Hematopoietic multipotent progenitor cell treated with erythropoietin and hydrocortisone succinate and interleukin-3 and kit ligand, for 15 days (in vitro differentiated cells): ENCODE measurements around the gene CIC.

Experiments used
- DNase-seq: peaks from one replicate; pipeline ENCODE4 v3.0.0-alpha.2; 2015; ENCODE audit warnings: low spot score

CIC gene

GRCh38 chr19:42244347-42245220 is 24.5 kb upstream of the CIC start:
- DNase-seq = peak; percentile 95

DNA sequence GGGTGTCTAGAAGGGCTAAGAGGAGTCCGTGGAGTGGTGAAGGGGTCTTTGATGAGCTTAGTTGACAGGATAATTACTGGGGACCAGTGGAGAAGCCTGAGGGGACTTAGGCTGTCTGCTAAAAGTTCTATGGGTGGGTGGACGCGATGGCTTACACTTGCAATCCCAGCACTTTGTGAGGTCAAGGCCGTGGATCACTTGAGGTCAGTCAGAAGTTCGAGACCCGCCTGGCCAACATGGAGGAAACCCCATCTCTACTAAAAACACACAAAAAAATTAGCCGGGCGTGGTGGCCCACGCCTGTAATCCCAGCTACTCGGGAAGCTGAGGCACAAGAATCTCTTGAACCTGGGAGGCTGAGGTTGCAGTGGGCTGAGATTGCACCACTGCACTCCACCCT is 23.8 kb upstream of the CIC start:
- no peak for DNase-seq

- no peak for DNase-seq
These were observed 22.7 kb upstream of the CIC start for GRCh38 chr19:42246143-42246921.

GRCh38 chr19:42246922-42247639 is 22.0 kb upstream of the CIC start:
- no peak for DNase-seq

DNA sequence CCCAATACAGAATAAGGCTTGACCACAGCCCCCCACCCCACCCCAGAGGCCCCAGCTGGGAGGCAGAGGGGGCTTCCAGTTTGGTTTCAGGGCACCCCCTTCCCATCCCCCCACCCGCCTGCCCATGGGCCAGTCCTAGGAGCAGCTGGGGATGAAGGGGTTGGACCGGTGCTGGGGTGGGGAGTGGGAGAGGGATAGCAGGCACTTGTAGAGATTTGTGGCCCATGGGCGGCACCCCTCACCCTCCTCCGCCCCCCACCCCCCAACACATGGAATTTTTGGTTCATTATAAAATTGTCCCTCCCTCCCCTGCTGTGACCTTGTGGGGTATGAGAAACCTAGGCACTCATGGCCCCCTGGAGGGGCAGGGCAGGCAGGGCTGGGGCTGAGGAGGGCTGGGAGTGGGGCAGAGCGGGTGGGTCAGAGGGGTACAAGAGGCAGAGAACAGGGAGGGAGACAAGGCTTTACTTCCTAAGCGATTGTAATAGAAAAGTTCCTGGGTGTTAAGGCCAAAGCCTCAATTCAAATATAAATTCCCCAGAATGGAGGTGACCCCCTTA is 21.3 kb upstream of the CIC start:
- DNase-seq = no peak

- no peak for DNase-seq
These were observed 20.5 kb upstream of the CIC start for GRCh38 chr19:42248270-42249148.

DNA sequence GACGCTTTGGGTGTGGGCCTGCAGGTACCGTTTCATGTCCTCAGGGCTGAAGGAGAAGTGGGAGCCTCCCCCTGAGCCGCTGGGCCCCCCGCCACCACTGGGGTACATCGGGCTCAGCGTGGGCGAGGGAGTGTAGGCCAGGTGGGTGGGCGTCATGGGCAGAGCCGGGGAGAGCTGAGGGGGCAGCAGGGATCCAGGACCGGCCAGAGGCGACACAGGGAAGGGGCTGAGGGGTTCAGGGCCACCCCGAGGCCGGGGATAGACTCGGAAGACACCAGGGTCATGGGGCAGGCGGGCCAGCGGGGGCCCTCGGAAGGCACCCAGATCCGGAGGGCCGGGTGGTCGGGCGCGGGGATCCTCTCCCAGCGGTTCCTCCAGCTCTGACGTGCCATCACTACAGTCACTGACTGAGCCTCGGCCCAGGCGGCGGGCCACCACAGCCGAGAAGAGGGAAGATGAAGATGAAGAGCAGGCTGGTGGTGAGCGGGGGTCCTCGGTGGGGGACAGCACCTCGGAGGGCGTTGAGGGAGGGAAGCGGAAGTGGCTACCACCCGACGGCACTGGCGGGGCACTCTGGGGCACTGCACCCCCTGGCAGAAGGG is 19.8 kb upstream of the CIC start:
- no peak for DNase-seq

DNA sequence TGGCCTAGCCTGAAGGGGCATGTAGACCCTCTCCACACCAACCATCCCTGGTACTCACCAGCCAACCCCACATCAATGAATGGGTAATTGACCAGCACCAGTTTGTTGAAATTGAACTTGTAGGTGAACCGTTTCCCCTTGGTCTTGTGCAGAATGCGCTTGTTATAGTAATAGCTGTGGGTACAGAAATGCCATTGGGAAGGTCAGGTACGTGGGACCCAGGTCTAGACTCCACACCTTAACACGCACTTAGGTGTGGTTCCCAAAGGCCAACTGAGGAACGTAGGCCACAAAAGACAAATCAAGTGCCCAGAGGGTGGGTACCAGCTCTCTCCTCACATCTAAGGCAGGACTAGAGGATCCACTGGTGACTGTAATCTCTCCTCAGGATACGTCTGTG is 19.3 kb upstream of the CIC start:
- DNase-seq = no peak

DNA sequence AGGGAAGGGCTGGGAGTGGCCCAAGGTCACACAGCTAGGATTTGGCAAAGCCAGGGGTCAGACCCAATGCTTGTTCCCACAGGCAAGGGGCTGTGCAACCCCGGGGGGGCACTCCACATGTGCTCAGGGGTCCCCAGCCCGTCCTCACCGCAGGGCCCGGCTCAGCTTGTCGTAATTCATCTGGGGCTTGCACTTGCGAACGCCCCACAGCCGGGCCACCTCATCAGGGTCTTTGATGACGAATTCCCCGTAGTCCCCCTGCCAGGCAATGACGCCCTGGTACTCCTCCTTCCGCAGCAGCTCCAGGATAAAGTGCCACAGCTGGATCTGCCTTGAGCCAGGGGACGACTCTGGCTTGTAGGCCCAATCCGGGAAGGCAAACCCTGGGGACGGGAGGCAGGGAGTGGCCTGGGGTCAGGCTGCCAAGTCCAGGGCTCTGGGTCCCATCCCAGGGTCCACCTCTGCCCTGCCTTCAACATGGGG is 18.8 kb upstream of the CIC start:
- no peak for DNase-seq

DNA sequence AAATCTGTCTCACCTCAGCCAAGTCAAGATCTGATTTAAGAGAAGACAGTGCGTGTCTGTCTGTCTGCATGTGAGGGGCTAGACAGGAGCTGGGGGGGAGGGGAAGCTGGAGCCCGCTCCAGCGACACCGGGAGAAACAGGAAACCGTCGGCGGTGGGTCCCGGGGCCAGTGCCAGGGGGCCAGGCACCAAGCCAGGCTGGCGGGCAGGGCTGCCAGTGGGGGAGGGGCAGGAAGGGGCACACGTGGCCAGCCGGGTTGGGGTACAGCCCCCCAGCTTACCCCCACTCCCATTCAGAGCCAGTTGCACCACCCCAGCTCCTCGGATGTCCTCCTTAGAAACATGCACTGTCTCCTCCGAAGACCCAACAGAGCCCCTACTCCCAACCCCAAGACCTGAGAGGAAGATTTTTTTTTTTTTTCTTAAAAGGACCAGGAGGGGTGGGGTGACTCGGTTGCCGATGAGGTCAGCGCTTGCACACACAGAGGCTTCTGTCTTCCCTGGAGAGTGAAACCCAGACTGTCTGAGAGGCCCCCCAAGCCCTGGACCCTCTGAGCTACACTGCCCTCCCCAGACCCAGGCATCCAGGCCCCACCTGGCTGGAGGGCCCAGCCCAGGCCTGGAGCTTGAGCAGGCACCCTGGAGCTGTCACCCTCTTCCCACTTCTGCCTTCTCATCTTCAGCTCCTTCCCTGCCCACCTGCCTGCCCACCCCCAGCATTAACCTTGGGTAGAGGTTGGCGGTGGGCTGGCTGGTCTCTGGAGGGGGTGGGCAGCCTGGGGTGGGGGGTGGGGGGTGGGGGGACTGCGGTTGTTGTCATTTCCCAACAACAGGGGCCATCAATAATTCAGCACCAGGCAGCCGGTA is 18.2 kb upstream of the CIC start:
- no peak for DNase-seq

DNA sequence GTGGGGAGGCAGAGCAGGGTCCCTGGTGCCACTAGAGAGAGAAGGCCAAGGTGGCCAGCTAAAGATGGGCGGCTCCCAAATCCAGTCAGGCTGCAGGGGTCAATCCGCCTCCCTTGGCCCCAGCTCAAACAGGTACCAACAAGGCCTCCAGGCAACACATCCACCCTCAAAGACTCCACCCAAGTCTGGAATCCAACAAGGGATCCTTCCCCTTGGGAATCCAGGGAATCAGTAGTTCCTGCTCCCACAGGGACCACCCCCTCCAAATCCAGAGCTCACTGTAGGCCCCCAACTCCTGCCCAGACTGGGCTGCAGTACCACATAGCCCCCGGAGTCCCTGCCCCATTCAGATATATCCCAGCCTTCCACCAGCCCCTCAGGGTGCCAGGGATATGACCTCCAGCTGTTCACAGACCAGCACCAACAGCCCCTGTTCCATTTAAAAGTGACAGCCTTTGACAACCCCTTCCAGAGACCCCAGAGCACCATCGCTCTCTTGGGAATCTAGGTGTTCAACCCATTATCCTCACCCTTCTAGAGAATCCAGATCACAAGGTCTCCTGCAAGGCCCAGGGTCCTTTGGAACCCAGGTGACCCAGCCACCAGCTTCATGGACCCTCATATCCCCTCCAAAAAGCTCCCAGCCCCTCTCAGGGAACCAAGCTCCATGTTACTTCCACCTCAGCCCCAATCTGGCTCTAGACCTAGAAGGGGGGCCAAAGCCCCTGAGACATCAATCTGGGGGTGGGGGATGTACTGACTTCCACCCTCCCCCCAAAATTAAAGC is 17.3 kb upstream of the CIC start:
- DNase-seq = peak; percentile 1

DNA sequence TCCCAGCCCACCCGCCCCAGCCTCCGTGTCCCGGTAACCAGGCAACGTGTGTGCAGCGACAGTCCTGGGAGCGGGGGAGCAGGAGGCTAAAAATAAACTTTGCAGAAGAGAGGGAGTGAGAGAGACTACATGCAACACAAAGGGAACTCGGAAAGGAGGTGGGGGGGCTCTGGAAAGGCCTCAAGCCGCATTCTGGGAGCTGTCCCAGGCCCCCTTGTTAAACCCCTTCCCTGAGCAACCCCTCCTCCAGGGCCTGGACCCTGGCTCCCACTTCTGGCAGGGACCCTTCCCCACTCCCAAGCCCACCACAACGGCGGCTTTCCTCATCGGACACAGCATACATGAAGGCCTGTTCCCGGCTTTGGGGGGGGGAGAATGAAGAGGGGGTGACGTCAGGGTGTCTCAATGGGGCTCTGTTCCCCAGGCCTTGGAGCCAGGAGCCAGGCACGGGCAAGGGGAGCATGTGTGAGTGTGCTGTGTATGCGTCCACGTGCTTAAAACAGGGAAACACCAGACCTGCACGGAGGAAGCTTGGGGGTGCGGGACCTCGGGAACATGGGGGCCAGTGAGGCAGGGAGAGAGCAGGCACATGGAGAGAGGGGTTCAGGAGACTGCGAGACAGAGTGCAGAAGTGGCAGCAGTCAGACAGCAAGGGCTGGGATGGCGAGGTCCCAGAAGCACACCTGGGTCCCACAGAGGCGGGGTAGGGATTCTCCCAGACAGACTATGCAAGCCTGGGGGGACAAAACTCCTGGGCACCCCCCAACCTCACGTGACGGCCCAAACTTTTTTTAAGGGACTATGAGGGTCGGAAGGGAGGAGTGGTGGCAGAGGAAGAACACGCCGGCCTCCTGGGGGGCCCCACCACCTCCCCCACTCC is 16.4 kb upstream of the CIC start:
- no peak for DNase-seq

GRCh38 chr19:42253245-42254088 is 15.6 kb upstream of the CIC start:
- DNase-seq = no peak

DNA sequence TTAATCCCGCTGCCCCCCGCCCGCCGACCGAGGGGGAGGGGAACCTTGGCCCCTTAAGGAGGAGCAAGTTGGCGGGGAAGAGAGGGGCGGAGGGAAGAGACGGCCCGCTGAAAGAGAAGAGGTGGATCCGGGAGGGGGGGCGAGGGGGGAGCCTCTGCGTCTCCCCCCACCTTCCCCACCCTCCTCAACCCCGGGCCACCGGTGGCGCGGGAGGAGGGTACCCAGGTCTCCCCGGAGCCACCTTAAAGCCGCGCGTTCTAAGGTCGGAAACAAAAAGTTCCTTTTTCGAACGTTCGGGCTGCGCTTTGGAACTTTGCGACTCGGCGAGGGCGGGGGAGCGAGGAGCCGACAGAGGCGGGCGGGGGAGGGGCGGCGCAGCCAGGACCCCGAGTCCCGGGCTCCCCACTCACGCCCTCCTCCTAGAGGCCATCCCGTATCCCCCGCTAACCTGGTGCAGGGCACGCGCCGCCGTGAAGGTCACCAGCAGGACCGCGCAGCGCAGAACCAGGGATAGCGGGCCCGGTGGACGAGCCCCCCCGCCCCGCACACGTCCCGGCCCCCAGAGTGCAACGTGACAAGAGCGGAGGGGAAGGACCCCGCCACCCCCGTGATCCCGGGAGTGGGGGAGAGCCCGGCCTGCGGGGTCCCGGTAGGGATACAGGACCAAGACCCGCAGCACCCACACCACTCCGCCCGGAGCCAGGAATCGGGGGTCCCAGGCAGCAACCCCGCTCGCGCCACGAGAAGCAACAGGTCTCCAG is 14.8 kb upstream of the CIC start:
- DNase-seq = peak; percentile 50

DNA sequence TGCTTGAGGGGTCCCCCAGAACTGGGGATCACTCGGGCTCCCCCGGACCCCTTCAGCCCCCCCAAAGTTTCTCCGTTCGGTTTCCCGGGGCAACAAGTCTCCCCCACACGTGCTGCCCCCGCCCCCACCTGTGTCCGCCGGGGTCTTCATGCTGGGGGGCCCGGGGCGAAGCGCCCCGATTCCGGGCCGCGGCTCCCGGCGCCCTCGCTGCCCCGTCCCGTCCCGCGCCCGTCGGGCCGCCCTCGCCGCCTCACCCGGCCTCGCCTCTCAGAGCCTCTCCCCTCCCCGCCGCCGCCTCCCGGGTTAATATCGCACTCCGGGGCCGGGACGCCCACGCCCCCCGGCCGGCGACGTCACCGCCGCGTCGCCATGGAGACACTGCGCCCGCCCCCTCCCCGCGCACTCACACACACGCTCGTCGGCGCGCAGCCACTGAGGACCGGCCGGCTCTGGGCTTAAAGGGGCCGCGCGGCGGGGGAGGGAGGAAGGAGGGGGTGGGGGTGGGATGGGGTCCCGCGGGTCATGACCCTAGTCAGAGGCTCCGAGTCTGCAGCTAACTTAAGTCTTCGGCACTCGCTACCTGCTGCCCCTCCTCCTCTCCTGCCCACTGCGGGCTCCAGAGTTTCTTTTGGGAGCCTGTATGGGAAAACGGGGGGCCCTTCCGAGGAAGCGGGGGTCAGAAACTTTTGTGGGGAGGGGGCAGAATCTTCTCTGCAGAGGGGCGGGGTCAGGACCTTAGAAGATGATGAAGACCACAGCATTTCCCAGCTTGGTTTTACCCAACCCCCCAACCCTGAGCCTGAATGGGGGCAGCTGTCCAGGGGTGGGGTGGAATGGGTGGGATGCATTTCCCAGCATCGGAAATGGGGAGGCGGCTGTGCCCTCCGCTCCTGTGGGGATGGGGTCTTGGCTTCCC is 13.9 kb upstream of the CIC start, which contains the start of gene ERF:
ERF (minus strand) TSS at position 279 of the 916 bp plus-strand sequence; CDS start at position 150, 129 bp downstream.
- peak; percentile 89 for DNase-seq
